Non-pigmented ciliary epithelial cell (primary cell): ENCODE data around the gene AQP7.
"Not testable (repeated sequence)": the region's sequence is repeated elsewhere in the genome, so short reads cannot be mapped to it uniquely, and the experiment has no call there.

ENCODE experiments used
- DNase-seq: peaks from one replicate; pipeline ENCODE4 v3.0.0-alpha.2; 2010; ENCODE audit warnings: low read depth

The AQP7 gene

GRCh38 chr9:33433871-33434270 is 31.5 kb upstream of the AQP7 start:
- DNase-seq, result no peak

- no peak for DNase-seq
Observed at GRCh38 chr9:33431420-33431819, 29.1 kb upstream of the AQP7 start.

DNA sequence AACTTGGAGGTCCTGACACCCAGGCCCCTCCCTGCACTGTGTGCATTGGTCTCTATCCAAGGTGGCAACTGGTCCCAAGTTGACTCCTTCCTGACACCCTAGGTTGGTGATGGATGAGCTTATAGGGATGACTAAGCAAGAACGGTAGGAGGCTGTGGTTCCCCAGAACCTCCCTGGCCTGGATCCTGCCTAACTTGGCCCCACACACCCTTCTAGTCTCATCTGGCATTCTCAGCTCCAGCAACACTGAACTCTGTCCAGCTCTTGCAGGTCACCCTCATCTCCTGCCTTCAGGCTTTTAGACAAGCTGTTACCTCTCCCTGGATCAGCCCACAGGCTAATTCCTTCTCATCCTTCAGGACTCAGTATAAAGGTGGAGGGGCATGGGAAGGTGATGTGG is 28.6 kb upstream of the AQP7 start:
- DNase-seq, result no peak

- DNase-seq, result no peak
Observed at GRCh38 chr9:33429256-33429985, 27.1 kb upstream of the AQP7 start.

DNA sequence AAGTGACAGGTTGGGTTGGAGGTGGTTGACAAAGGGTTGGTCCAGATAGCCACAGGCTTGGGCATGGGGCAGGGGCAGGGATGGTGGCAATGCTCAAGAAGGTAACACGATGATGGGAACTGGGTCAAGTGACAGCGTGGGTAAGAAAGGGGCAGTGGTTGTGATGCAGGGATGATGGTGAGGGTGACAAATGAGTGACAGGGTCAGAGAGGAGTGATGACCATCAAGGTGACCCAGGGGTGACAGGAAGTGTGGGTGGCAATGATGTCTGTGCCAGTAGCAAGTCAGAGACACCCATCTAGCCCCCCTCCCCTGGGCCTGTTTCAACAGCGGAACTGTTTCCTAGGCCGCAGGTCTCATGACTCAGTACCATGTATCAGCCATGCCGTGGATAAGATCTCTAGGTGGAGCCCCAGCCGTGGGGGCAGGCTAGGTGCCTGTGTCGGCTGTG is 24.5 kb upstream of the AQP7 start:
- DNase-seq, result no peak

DNA sequence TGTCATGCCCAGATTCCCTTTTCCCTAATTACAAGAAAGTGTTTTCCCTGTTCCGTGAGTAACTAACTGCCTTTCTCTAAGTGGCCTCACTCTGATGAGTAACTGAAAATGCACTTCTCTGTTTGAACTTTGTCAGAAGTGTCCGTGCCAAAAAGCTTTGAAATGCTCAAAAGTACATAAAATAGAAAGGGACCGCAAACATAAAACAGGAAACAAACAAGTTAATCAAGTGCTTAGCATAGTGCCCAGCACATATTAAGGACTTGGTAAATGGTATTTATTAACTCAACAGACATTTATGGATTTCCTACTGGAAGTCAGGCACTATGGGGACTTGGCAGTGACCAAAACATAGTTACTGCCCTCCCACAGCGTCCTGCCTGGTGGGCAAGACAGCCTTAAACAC is 22.8 kb upstream of the AQP7 start:
- DNase-seq, result no peak

DNA sequence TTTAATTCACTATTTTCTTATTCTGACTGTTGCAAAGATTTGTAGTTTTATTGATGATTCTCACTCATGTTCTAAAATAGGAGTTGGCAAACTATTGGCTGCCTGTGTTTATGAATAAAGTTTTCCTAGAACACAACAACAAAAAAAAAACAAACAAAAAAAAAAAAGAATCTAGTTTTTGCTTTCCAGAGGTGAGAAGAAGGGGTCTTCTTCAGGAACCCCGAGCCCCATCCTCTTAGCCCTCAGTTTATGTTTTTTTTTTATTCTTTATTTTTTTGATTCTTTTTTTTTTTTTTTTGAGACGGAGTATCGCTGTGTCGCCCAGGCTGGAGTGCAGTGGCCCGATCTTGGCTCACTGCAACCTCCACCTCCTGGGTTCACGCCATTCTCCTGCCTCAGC is 22.1 kb upstream of the AQP7 start:
- DNase-seq, result not testable (repeated sequence)

- DNase-seq, result not testable (repeated sequence)
Observed at GRCh38 chr9:33424043-33424442, 21.7 kb upstream of the AQP7 start.

- no peak for DNase-seq
Observed at GRCh38 chr9:33419708-33420303, 17.4 kb upstream of the AQP7 start.

DNA sequence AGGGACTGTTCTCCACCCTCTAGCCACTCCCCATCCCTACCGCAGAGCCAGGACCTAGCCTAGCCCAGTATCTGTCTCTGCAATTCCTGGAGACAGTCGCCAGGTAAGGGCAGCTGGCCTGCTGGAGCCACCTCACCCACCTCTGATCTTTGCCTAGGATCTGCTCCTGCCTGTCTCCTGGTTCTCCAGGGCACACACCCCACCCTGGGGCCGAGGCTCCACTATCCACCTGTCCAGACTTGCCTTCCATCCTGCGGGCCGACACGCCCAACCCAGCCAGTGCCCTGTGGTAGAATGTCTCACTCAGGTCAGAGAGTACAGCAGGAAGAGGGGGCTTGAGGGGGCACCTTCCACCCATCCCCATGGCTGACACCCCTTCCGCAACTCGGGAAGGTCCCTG is 15.7 kb upstream of the AQP7 start:
- DNase-seq, result no peak

- DNase-seq, result no peak
Observed at GRCh38 chr9:33416996-33417395, 14.6 kb upstream of the AQP7 start.

DNA sequence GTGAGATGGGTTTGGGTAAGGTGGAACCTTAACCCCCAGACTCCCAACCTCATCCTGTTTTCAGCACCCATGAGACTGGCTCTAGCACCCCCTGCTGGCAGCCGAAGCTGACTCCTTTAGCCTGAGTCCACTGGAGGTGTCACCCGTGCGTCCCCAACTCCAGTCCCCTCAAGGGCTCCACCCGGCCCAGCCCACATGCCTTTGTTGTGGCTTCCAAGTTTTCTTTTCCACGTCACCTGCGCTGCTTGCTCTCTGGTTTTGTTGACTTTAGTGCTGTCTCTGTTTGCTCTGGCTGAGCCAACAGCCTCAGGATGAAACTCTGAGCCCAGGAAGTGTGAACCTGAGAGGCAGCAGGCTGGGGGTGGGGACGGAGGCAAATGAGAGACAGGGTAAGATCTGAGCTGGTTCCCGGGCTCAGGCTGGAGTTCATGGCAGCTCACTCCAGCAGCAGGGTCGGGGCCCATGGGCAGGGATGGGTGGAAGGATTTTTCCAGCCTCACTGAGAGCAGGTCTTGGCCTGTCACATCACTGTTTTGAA is 13.2 kb upstream of the AQP7 start:
- no peak for DNase-seq

- DNase-seq, result no peak
Observed at GRCh38 chr9:33414889-33415500, 12.6 kb upstream of the AQP7 start.

GRCh38 chr9:33414268-33414667 is 11.9 kb upstream of the AQP7 start:
- no peak for DNase-seq

- DNase-seq, result no peak
Observed at GRCh38 chr9:33408087-33408486, 5.7 kb upstream of the AQP7 start.

DNA sequence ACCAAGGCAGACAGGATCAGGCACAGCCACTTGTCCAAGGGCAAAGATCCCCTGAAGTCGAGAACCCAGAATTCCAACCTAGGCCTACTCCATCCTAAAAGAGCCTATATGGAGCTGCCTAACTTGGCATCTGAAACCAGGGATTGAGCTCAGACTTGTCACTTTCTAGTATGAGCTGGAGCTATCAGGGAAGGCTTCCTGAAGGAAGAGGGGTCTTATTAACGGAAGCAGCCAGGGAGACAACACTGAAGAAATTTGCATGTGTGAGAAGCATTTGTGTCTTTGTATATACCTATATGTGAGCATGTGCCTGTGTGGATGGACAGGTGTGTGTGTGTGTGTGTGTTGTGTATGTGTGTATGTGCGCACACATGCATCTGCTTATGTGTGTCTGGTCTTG is 4.7 kb upstream of the AQP7 start:
- no peak for DNase-seq

- no peak for DNase-seq
Observed at GRCh38 chr9:33404788-33405362, 2.5 kb upstream of the AQP7 start.

- DNase-seq, result no peak
Observed at GRCh38 chr9:33403941-33404787, 1.8 kb upstream of the AQP7 start.

GRCh38 chr9:33401809-33402208 is 559 bp downstream of the AQP7 start:
- DNase-seq, result not testable (repeated sequence)

- DNase-seq, result not testable (repeated sequence)
Observed at GRCh38 chr9:33399047-33399446, 3.3 kb downstream of the AQP7 start.

- DNase-seq, result not testable (repeated sequence)
Observed at GRCh38 chr9:33397801-33398200, 4.6 kb downstream of the AQP7 start.
